Breast epithelium (tissue), 3 donors: ENCODE data around the gene GP1BB.

Experiments used
- CTCF ChIP-seq, 3 donors: fragments of 450-650 bp; IDR thresholded peaks; one replicate each; pipeline ENCODE4 v1.5.1; 2016 to 2017; ENCODE audit warnings: antibody characterized with exemption in 3 of 3, mild to moderate bottlenecking in 3 of 3, moderate library complexity in 3 of 3
- POLR2A ChIP-seq: fragments of 450-650 bp; IDR thresholded peaks from one replicate; pipeline ENCODE4 v1.6.1; 2016; ENCODE audit warnings: antibody characterized with exemption, mild to moderate bottlenecking, moderate library complexity
- POLR2AphosphoS5 ChIP-seq, 3 donors: sonication (generic); formaldehyde crosslinking; IDR thresholded peaks; one replicate each; pipeline ENCODE4 v1.6.1; 2017; ENCODE audit warnings: antibody characterized with exemption in 3 of 3

GRCh38 chr22:19756288-19757128 lies 33.2 kb downstream of the GP1BB start:
- TF ChIP-seq CTCF (IDR thresholded peaks at IDR 0.05) (peak; percentile 51 to 78 (median 67)), POLR2A (no peak), POLR2AphosphoS5 (IDR thresholded peaks at IDR 0.05) (peak in 1 of 3 donors; percentile 18)
